GM06990 (cell line): ENCODE measurements around the gene SRSF7.
"Not testable (repeated sequence)": the region's sequence is repeated elsewhere in the genome, so short reads cannot be mapped to it uniquely, and the experiment has no call there.

Experiments
- DNase-seq: peaks from one replicate; pipeline ENCODE4 v3.0.0-alpha.2; 2011; ENCODE audit not compliant: insufficient read length; ENCODE audit errors: extremely low read depth
- H3K27me3 ChIP-seq: replicated peaks from 2 replicates; pipeline ENCODE4 v1.6.0; 2011; ENCODE audit warnings: low read length; ENCODE audit not compliant: control insufficient read depth, insufficient read depth
- H3K36me3 ChIP-seq: 2 replicates; pipeline ENCODE4 v1.5.1; 2011; ENCODE audit warnings: low read length; ENCODE audit not compliant: control insufficient read depth, insufficient read depth
- H3K4me3 ChIP-seq: replicated peaks from 2 replicates; pipeline ENCODE4 v1.5.1; 2011; ENCODE audit warnings: low read depth, mild to moderate bottlenecking, control low read depth, low read length
- TF ChIP-seq, protein P1 (sequence below): IDR thresholded peaks from 2 replicates; pipeline ENCODE4 v1.5.1; 2011; ENCODE audit warnings: low read length, control low read depth, mild to moderate bottlenecking, inconsistent platforms; ENCODE audit not compliant: insufficient read depth, poor library complexity, severe bottlenecking

SRSF7 gene

GRCh38 chr2:38763728-38764127 lies 12.6 kb upstream of the SRSF7 start:
- no peak for DNase-seq
- TF ChIP-seq, protein P1, sequence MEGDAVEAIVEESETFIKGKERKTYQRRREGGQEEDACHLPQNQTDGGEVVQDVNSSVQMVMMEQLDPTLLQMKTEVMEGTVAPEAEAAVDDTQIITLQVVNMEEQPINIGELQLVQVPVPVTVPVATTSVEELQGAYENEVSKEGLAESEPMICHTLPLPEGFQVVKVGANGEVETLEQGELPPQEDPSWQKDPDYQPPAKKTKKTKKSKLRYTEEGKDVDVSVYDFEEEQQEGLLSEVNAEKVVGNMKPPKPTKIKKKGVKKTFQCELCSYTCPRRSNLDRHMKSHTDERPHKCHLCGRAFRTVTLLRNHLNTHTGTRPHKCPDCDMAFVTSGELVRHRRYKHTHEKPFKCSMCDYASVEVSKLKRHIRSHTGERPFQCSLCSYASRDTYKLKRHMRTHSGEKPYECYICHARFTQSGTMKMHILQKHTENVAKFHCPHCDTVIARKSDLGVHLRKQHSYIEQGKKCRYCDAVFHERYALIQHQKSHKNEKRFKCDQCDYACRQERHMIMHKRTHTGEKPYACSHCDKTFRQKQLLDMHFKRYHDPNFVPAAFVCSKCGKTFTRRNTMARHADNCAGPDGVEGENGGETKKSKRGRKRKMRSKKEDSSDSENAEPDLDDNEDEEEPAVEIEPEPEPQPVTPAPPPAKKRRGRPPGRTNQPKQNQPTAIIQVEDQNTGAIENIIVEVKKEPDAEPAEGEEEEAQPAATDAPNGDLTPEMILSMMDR, result no peak
- no peaks in the 10 kb centered on the region for H3K27me3 ChIP-seq
- H3K36me3 ChIP-seq, result no peaks in the 10 kb centered on the region
- no peak overlapping the region for H3K4me3 ChIP-seq

DNA sequence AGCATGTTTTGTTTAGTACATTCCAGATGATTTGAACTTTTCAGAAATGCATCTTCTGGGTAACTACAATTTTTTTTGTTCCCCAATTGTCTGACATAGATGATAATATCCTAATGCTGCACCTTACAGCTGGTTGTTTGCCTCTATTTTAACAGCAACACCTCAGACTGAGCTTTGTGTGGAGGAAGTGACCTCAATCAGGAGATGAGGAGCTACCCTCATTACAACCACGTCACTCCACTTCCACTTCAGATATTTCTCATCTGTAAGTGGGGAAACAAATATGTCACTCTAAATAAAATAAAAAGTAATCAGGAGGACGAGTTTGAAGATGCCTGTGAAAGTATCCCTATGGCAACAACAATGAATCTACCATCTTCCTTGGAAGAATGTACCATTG lies 12.1 kb upstream of the SRSF7 start:
- H3K27me3 ChIP-seq, result no peaks in the 10 kb centered on the region
- H3K36me3 ChIP-seq, result no peaks in the 10 kb centered on the region
- TF ChIP-seq, protein P1, result no peak
- H3K4me3 ChIP-seq, result no peak overlapping the region
- no peak for DNase-seq

GRCh38 chr2:38755891-38756290 lies 4.7 kb upstream of the SRSF7 start:
- not testable (repeated sequence) for H3K36me3 ChIP-seq, DNase-seq, H3K4me3 ChIP-seq, H3K27me3 ChIP-seq

DNA sequence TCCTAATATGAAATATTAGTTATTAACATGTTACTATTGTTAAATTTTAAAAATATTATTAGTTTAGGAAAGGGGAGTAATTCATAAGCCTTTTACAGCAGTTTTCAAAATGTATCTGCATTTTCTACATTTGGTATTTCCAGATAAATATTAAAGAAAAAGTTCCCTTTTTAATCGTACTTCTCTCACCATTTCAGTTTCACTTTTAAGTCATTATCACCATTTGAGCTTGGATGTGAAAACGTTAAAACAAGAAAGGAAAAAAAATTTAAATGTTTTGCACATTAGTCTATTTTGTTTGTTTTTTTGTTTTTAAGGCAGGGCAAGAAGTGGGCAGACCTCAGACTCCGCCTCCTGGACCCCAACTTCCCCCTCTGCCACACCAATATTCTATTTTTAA lies 3.3 kb upstream of the SRSF7 start:
- Histone ChIP-seq H3K4me3 (no peak overlapping the region; the same call in 1 of the 2 replicates), H3K36me3 (no peaks in the 10 kb centered on the region), H3K27me3 (no peaks in the 10 kb centered on the region)
- TF ChIP-seq, protein P1, result no peak
- no peak for DNase-seq

DNA sequence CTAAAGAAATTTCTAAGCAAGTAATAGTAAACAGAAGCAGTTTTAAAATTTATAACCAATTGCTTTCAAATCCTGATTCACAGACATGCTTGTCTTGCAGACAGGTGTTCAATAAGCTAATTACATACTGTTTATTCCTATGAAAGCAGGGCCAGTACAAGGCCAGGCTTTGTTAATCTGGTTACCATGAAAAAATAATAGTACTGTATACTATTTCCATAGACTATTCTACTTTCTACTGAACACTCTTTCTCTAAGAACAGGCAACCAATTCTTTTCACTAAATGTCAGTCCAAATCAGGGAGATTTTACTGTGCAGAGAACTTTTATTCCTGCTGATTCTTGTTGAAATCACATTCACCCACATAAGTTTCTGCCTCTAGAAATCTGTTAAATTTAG lies 2.9 kb upstream of the SRSF7 start:
- DNase-seq, result no peak
- Histone ChIP-seq H3K36me3 (no peaks in the 10 kb centered on the region), H3K27me3 (no peaks in the 10 kb centered on the region), H3K4me3 (no peak overlapping the region)
- TF ChIP-seq, protein P1, result no peak

- no peak for DNase-seq
- TF ChIP-seq, protein P1, result no peak
- no peaks in the 10 kb centered on the region for H3K27me3 ChIP-seq
- H3K4me3 ChIP-seq, result peak overlapping the region; percentile 65
- H3K36me3 ChIP-seq, result peaks cover 14% of the 10 kb centered on the region
Measured at GRCh38 chr2:38751596-38752410, 642 bp upstream of the SRSF7 start.
